Head of caudate nucleus (tissue), 42 donors: ENCODE measurements around the gene DIP2C.
A peak's percentile ranks its signal among the peaks of the same experiment; 100 is the strongest.
"Not testable (repeated sequence)": the region's sequence is repeated elsewhere in the genome, so short reads cannot be mapped to it uniquely, and the experiment has no call there.

Experiments used
- DNase-seq, 42 donors: peaks; one replicate each; pipeline versions ENCODE4 v3.0.0 to v3.0.0-alpha.2; 2020 to 2021; ENCODE audit warnings: mixed read lengths in 7 of 42
- intact Hi-C: fragments of 100-400 bp; cut with DNase I; formaldehyde crosslinking; loops from one replicate; pipeline ENCODE4 v1.15.0; 2022

Gene DIP2C

GRCh38 chr10:543862-544822 is 145.3 kb downstream of the DIP2C start:
- intact Hi-C loops: no loop called here
- DNase-seq: peak in 4 of 42 donors; percentile 6 to 25 (median 14)

- intact Hi-C loops: no loop called here
- DNase-seq: peak in 9 of 42 donors; percentile 9 to 57 (median 30)
Observed at GRCh38 chr10:543131-543530, 146.3 kb downstream of the DIP2C start.

GRCh38 chr10:541750-542371 is 147.6 kb downstream of the DIP2C start:
- peak in 12 of 42 donors; percentile 10 to 66 (median 32) for DNase-seq

DNA sequence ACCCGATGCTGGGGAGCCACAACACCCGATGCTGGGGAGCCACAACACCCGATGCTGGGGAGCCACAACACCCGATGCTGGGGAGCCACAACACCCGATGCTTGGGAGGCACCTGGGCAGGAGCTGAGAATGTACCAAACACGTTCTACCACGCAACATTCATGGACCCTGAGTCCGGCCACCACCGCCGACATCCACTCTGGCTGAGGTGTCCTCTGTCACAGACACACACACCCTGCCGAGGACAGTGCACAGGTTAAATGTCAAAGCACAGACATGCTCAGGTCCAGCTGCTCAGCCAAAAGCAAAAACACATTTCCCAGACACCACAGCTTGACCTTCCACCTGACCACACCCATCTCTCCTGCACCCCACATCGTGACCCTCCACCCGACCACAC is 148.4 kb downstream of the DIP2C start:
- DNase-seq: peak in 7 of 42 donors; percentile 1 to 27 (median 10)
- intact Hi-C loops: no loop called here

More at GRCh38 chr10:541750-542371, 147.6 kb downstream of the DIP2C start:
- intact Hi-C loops: no loop called here

- peak in 2 of 42 donors; percentile 2 to 6 for DNase-seq
- intact Hi-C loops: no loop called here
Observed at GRCh38 chr10:538895-539294, 150.6 kb downstream of the DIP2C start.

- intact Hi-C loops: no loop called here
- peak in 7 of 42 donors; percentile 4 to 28 (median 7) for DNase-seq
Observed at GRCh38 chr10:536935-537334, 152.5 kb downstream of the DIP2C start.

GRCh38 chr10:536371-536925 is 153.0 kb downstream of the DIP2C start:
- intact Hi-C loops: no loop called here

DNA sequence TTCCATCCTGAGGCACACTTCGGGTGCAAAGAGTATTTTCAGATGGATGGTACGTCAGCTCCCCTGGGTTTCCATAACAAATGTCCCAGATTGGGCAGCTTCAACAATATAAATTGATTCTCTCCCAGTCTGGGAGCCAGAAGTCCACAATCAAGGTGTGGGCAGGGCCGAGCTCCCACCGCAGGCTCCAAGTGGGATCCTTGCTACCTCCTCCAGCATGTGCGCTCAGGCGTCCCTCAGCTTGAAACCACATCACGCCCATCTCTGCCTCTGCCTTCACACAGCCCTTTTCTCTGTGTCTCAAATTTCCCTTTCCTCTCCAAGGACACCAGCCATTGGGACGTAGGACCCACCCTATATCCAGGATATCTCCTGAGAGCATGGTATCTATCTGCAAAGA is 153.5 kb downstream of the DIP2C start:
- intact Hi-C loops: no loop called here
- DNase-seq: peak in 5 of 42 donors; percentile 1 to 18 (median 5)

More at GRCh38 chr10:536371-536925, 153.0 kb downstream of the DIP2C start:
- DNase-seq: peak in 6 of 42 donors; percentile 8 to 22 (median 12)

DNA sequence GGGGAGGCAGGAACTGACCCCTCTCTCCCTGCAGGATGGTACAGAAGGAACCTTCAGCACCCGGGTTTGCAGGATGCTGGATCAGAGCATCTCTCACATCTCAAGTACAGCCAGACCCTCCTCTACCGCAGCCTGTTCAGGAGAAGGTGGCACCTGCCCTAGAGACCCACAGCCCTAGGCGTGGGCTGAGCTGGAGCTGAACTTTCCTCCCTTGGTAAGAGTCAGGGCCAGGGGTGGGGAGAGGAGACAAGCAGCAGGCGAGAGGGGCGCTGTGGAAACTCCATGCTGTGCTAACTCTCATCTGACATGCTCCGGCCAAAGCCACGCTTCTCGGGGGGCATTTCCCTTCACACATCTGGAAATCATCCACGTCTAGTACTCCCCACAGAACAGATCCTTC is 154.4 kb downstream of the DIP2C start:
- intact Hi-C loops: no loop called here
- DNase-seq: peak in 8 of 42 donors; percentile 6 to 39 (median 18)

DNA sequence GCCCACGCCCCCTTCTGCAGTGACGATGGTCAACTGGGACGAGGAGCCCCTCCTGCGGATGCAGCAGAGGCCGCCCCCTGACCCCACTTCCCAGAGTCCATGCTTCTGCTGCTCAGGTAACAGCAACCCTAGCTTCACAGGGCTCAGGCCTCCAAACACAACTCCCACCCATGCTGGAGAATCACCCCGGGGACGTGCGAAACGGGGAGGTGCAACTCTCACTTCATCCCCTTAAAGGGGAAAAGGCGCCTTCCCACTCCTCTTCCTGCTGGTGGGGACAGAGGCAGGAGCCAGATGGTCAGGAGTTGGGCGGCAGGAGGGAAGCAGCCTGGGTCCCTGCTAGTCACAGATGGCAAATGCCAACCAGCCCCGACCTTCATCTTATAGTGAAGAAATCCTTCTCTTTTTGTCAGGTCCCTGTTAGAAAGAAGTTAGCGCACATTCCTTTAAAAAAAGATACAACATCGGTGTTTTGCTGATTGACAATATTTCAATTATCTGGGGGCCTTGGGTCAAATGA is 155.4 kb downstream of the DIP2C start:
- DNase-seq: peak in 6 of 42 donors; percentile 6 to 31 (median 24)
- intact Hi-C loops: no loop called here

- peak in 1 of 42 donors; percentile 14 for DNase-seq
Observed at GRCh38 chr10:533611-534010, 155.9 kb downstream of the DIP2C start.

DNA sequence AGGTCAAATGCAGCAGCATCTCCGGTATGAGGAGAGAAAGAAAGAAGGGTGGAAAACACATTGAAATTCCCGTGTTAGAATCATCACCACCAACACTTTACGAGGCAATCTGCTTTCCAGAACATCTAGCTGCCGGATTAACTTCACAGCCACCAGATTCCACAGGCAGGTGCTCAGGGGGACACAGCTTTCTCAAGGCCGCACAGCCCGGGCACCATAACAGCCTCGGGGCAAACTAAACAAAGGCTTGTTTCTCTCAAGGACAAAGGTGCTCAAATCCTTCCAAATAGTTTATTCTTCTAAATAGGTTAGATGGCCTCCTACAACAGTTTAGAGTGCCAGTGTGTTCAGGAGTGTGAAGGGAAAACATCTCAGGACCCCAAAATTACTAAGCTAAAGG is 156.3 kb downstream of the DIP2C start:
- peak in 4 of 42 donors; percentile 7 to 22 (median 14) for DNase-seq
- intact Hi-C loops: no loop called here

More at GRCh38 chr10:533611-534010, 155.9 kb downstream of the DIP2C start:
- intact Hi-C loops: no loop called here

DNA sequence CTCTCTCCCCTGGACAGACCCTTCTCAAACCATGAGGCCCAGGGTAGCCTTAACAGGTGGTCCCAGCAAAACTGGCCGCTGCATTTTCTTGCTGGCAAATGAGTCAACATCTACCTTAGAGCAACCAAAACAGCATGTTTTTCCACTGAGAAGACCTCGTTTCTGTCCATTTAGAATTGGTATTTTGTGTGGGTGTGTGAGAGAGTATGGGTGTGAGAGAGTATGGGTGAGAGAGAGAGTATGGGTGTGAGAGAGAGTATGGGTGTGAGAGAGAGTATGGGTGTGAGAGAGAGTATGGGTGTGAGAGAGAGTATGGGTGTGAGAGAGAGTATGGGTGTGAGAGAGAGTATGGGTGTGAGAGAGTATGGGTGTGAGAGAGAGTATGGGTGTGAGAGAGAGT is 157.1 kb downstream of the DIP2C start:
- intact Hi-C loops: not testable (repeated sequence)
- DNase-seq: peak in 3 of 42 donors; percentile 1 to 10 (median 4)

GRCh38 chr10:531541-531940 is 157.9 kb downstream of the DIP2C start:
- DNase-seq: peak in 11 of 42 donors; percentile 3 to 42 (median 15)
- intact Hi-C loops: no loop called here

- peak in 10 of 42 donors; percentile 9 to 38 (median 20) for DNase-seq
Observed at GRCh38 chr10:530717-531116, 158.8 kb downstream of the DIP2C start.

DNA sequence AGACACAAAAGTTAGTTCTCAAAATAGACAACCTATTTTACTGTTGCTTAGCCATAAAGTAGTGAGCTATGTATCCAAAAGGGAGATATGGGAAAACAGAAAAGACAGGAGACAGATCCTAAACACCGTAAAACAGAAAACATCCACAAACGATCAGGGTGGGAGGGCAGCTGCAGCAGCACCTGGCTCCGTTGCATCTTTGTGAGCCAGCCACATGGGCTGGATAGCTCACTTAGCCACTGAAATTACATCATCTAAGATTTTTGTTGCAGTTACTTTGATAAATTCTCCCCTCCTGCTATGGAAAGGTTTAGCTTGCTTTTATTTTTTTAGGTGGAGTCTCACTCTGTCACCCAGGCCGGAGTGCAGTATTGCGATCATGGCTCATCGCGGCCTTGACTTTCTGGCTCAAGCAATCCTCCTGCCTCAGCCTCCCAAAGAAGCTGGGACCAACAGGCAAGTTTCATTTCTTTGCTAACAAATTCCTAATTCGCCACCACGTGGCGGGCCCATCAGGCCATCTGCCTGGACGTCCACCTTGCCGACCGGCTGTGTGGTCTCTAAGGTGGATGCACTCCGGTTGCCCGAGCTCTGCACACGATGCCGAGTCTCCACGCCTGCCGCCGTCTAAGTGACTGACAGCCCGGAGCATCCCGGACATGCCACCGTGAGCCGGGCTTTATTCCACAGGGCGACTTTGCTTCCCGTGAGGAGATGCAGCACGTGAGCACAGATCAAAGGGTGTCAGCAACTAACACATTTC is 159.8 kb downstream of the DIP2C start:
- intact Hi-C loops: no loop called here
- DNase-seq: peak in 12 of 42 donors; percentile 4 to 40 (median 20)

More at GRCh38 chr10:530717-531116, 158.8 kb downstream of the DIP2C start:
- intact Hi-C loops: no loop called here

- intact Hi-C loops: no loop called here
- DNase-seq: peak in 9 of 42 donors; percentile 7 to 34 (median 16)
Observed at GRCh38 chr10:528173-529165, 161.0 kb downstream of the DIP2C start.
